SU-DHL-6 (cell line): ENCODE results near the gene CNDP1.

Experiments used
- H2AFZ ChIP-seq: fragments of 200-600 bp; sonication (generic); 2 replicates; pipeline ENCODE4 v1.6.1; 2014; ENCODE audit warnings: low read depth, mild to moderate bottlenecking, moderate library complexity, mixed read lengths, antibody characterized with exemption, low read length; ENCODE audit not compliant: severe bottlenecking
- H3F3A ChIP-seq: fragments of 200-600 bp; shearing (Covaris generic); 2 replicates; pipeline ENCODE4 v1.6.0; 2016; ENCODE audit warnings: antibody characterized with exemption, mild to moderate bottlenecking; ENCODE audit not compliant: insufficient read depth
- H3K27ac ChIP-seq: fragments of 200-600 bp; sonication (generic); 2 replicates; pipeline ENCODE4 v1.5.1; 2016; ENCODE audit warnings: low read depth, mild to moderate bottlenecking, low read length, moderate library complexity, mixed read lengths
- H3K27me3 ChIP-seq: fragments of 200-600 bp; sonication (generic), shearing (Covaris generic); 2 replicates; pipeline ENCODE4 v1.6.0; 2014; ENCODE audit warnings: mild to moderate bottlenecking, low read length
- H3K36me3 ChIP-seq: fragments of 200-600 bp; sonication (generic); 2 replicates; pipeline ENCODE4 v1.6.1; 2014; ENCODE audit warnings: mild to moderate bottlenecking, low read length, mixed read lengths
- H3K4me2 ChIP-seq: fragments of 300-600, 200-600 bp; shearing (Covaris generic), sonication (generic); 2 replicates; pipeline ENCODE4 v1.6.0; 2014; ENCODE audit warnings: low read length, low read depth, mild to moderate bottlenecking; ENCODE audit not compliant: poor library complexity, severe bottlenecking
- H3K4me3 ChIP-seq: fragments of 200-600 bp; sonication (generic); 2 replicates; pipeline ENCODE4 v1.5.1; 2014; ENCODE audit warnings: antibody characterized with exemption, low read length, mild to moderate bottlenecking, mixed read lengths; ENCODE audit not compliant: insufficient read depth, poor library complexity, severe bottlenecking
- H3K79me2 ChIP-seq: fragments of 200-600 bp; sonication (generic); 2 replicates; pipeline ENCODE4 v1.6.1; 2014; ENCODE audit warnings: mild to moderate bottlenecking, low read length, moderate library complexity; ENCODE audit not compliant: insufficient read depth
- H3K9ac ChIP-seq: fragments of 200-600 bp; sonication (generic); 2 replicates; pipeline ENCODE4 v1.7.0; 2014; ENCODE audit warnings: mild to moderate bottlenecking, low read length
- H3K9me2 ChIP-seq: fragments of 200-600 bp; sonication (generic); replicated peaks from 2 replicates; pipeline ENCODE4 v1.6.1; 2014; ENCODE audit warnings: low read length; ENCODE audit not compliant: insufficient read depth
- H3K9me3 ChIP-seq: fragments of 200-600 bp; sonication (generic); 2 replicates; pipeline ENCODE4 v1.6.1; 2014; ENCODE audit warnings: low read length, mixed read lengths; ENCODE audit not compliant: insufficient read depth
- H4K20me1 ChIP-seq: fragments of 200-600 bp; sonication (generic); 2 replicates; pipeline ENCODE4 v1.6.1; 2014; ENCODE audit warnings: low read depth, mild to moderate bottlenecking, antibody characterized with exemption, low read length, moderate library complexity, mixed read lengths
- CTCF ChIP-seq: fragments of 200-600 bp; sonication (generic); IDR thresholded peaks from one replicate; pipeline ENCODE4 v1.5.1; 2017; ENCODE audit warnings: antibody characterized with exemption, mild to moderate bottlenecking, low read length, moderate library complexity; ENCODE audit not compliant: insufficient read depth, poor library complexity, severe bottlenecking
- EZH2phosphoT487 ChIP-seq: fragments of 200-600 bp; sonication (generic), shearing (Covaris generic); conservative IDR thresholded peaks from 2 replicates; pipeline ENCODE4 v1.6.1; 2018; ENCODE audit warnings: mild to moderate bottlenecking, antibody characterized with exemption, low read length, moderate library complexity, mixed read lengths

Gene CNDP1

GRCh38 chr18:74513149-74513882 lies 21.0 kb upstream of the CNDP1 start:
- Histone ChIP-seq H3K9me2 (no peaks in the 10 kb centered on the region), H2AFZ (no peak overlapping the region), H3K36me3 (no peaks in the 10 kb centered on the region; the same call in 1 of the 2 replicates), H3K27me3 (no peaks in the 10 kb centered on the region), H3K9me3 (no peaks in the 10 kb centered on the region), H3K27ac (no peak overlapping the region), H3K9ac (no peak overlapping the region), H3F3A (no peaks in the 10 kb centered on the region), H3K4me3 (no peak overlapping the region), H3K4me2 (no peak overlapping the region), H3K79me2 (no peaks in the 10 kb centered on the region), H4K20me1 (no peaks in the 10 kb centered on the region; the same call in 1 of the 2 replicates)
- TF ChIP-seq CTCF (no peak), EZH2phosphoT487 (no peak)

GRCh38 chr18:74513883-74514205 lies 20.5 kb upstream of the CNDP1 start:
- Histone ChIP-seq H3K27me3 (no peaks in the 10 kb centered on the region), H3K9me2 (no peaks in the 10 kb centered on the region), H3K79me2 (no peaks in the 10 kb centered on the region), H3K27ac (no peak overlapping the region), H3K4me2 (no peak overlapping the region), H3K9ac (no peak overlapping the region), H2AFZ (no peak overlapping the region), H4K20me1 (no peaks in the 10 kb centered on the region; the same call in 1 of the 2 replicates), H3K4me3 (no peak overlapping the region), H3F3A (no peaks in the 10 kb centered on the region), H3K9me3 (no peaks in the 10 kb centered on the region), H3K36me3 (no peaks in the 10 kb centered on the region; the same call in 1 of the 2 replicates)
- no peak for TF ChIP-seq EZH2phosphoT487
- TF ChIP-seq CTCF, result no peak

- Histone ChIP-seq H3K79me2 (no peaks in the 10 kb centered on the region), H3K9ac (no peak overlapping the region), H3K9me2 (no peaks in the 10 kb centered on the region), H2AFZ (no peak overlapping the region), H3F3A (no peaks in the 10 kb centered on the region), H3K4me3 (no peak overlapping the region), H3K27me3 (no peaks in the 10 kb centered on the region), H3K9me3 (no peaks in the 10 kb centered on the region), H3K36me3 (no peaks in the 10 kb centered on the region; the same call in 1 of the 2 replicates), H4K20me1 (no peaks in the 10 kb centered on the region; the same call in 1 of the 2 replicates), H3K4me2 (no peak overlapping the region), H3K27ac (no peak overlapping the region)
- TF ChIP-seq EZH2phosphoT487 (no peak), CTCF (no peak)
Measured at GRCh38 chr18:74514860-74515495, 19.3 kb upstream of the CNDP1 start.
